Tibial artery (tissue), 4 donors: Measurements from ENCODE around the gene CBX4.

ENCODE experiments used
- DNase-seq, 2 donors: peaks; one replicate each; pipeline ENCODE4 v3.0.0-alpha.2; 2019
- H3K27ac ChIP-seq, 2 donors: fragments of 200-600 bp; sonication (generic) in 1 of 2; 1 replicate in 1 of 2; 2 replicates in 1 of 2; pipeline ENCODE4 v1.5.1; 2018 to 2019; ENCODE audit warnings: mild to moderate bottlenecking in 1 of 2
- H3K27me3 ChIP-seq, 2 donors: fragments of 200-600 bp; sonication (generic) in 1 of 2; one replicate each; pipeline versions ENCODE4 v1.5.1 to v1.6.0; 2016 to 2019
- H3K36me3 ChIP-seq, 3 donors: fragments of 200-600 bp; sonication (generic) in 2 of 3; one replicate each; pipeline ENCODE4 v1.5.1; 2016 to 2019; ENCODE audit warnings: mild to moderate bottlenecking in 2 of 3
- H3K4me1 ChIP-seq, 4 donors: fragments of 200-600 bp; sonication (generic) in 2 of 4; 1 replicate in 3 of 4; 2 replicates in 1 of 4; pipeline ENCODE4 v1.5.1; 2016 to 2019
- H3K4me3 ChIP-seq, 2 donors: fragments of 200-600 bp; sonication (generic) in 1 of 2; 1 replicate in 1 of 2; 2 replicates in 1 of 2; pipeline ENCODE4 v1.5.1; 2018 to 2019; ENCODE audit warnings: mild to moderate bottlenecking in 2 of 2
- H3K9me3 ChIP-seq, 3 donors: fragments of 200-600 bp; sonication (generic) in 1 of 3; one replicate each; pipeline ENCODE4 v1.5.1; 2016 to 2019
- intact Hi-C: fragments of 100-400 bp; cut with DNase I; formaldehyde crosslinking; loops from one replicate; pipeline ENCODE4 v1.15.0; 2023; ENCODE audit warnings: low total_unique reads
- TF ChIP-seq, protein P1 (sequence below), 2 experiments: fragments of 200-600 bp in 1 of 2; fragments of 450-650 bp in 1 of 2; IDR thresholded peaks; one replicate each; pipeline ENCODE4 v1.5.1; 2017 to 2019; ENCODE audit warnings: antibody characterized with exemption in 2 of 2, mild to moderate bottlenecking in 1 of 2, moderate library complexity in 1 of 2

Gene CBX4

GRCh38 chr17:79788455-79788854 is 50.8 kb downstream of the CBX4 start:
- intact Hi-C loops = loop anchor here (2.0 kb wide), 1 partner anchor 202 kb away; no protein-coding TSS in a partner anchor
- Histone ChIP-seq H3K9me3 (no peaks in the 10 kb centered on the region), H3K4me1 (peaks cover 0 to 39% (median 27%) of the 10 kb centered on the region in 4 donors), H3K4me3 (no peak overlapping the region), H3K27me3 (peaks cover 20 to 99% of the 10 kb centered on the region in 2 donors), H3K27ac (no peak overlapping the region), H3K36me3 (no peaks in the 10 kb centered on the region)
- TF ChIP-seq, protein P1, sequence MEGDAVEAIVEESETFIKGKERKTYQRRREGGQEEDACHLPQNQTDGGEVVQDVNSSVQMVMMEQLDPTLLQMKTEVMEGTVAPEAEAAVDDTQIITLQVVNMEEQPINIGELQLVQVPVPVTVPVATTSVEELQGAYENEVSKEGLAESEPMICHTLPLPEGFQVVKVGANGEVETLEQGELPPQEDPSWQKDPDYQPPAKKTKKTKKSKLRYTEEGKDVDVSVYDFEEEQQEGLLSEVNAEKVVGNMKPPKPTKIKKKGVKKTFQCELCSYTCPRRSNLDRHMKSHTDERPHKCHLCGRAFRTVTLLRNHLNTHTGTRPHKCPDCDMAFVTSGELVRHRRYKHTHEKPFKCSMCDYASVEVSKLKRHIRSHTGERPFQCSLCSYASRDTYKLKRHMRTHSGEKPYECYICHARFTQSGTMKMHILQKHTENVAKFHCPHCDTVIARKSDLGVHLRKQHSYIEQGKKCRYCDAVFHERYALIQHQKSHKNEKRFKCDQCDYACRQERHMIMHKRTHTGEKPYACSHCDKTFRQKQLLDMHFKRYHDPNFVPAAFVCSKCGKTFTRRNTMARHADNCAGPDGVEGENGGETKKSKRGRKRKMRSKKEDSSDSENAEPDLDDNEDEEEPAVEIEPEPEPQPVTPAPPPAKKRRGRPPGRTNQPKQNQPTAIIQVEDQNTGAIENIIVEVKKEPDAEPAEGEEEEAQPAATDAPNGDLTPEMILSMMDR (IDR thresholded peaks at IDR 0.05) = no peak
- no peak for DNase-seq

- intact Hi-C loops = no loop called here
Observed at GRCh38 chr17:79786930-79787643, 52.2 kb downstream of the CBX4 start.

DNA sequence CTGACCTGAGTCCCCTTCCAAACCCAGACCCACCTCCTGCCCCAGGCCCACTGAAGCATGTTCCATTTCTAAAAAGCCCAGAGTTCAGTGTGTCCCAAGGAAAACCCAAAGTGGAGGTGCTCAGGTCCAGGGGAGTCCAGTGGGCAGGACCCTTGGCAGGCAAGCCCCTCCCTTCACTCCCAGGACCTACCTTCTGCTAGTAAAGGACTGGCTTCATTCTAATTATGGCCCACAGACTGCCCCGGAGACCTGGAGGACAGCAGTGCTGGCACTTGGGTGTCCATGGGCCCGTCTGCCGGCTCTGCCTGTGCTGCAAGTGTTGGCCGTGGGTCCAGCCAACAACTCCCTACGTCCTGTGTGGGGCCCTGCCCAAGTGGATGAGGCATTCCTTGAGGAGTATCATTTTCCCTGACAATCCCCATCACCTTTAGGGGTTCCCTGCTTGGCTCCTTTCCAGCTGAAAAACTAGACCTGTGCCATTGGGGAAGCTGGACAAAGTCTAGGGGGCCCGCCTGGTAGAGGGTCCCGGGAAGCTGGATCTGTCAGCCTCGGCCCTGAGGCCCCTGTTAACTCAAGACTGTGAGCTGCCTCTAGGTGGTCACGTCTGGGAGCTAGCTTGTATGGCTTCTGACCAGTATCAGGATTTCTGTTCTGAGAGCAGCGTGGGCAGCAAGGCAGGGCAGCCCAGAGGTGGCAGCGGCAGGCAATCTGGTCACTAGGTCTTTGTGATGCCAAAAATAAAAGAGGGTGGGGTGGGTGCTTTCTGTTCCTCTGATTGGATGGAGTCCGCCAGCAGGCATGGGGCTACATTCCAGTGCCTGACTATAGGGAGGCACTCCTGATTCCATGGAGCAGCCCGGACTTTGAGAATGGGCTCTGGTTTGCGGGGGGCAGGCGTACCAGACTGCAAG is 53.1 kb downstream of the CBX4 start:
- Histone ChIP-seq H3K4me1 (peaks cover 0 to 16% (median 10%) of the 10 kb centered on the region in 4 donors), H3K36me3 (no peaks in the 10 kb centered on the region), H3K27me3 (peaks cover 10 to 99% of the 10 kb centered on the region in 2 donors), H3K9me3 (no peaks in the 10 kb centered on the region), H3K27ac (no peak overlapping the region), H3K4me3 (no peak overlapping the region)
- TF ChIP-seq, protein P1 (IDR thresholded peaks at IDR 0.05) = no peak
- intact Hi-C loops = no loop called here
- DNase-seq = no peak

More at GRCh38 chr17:79786930-79787643, 52.2 kb downstream of the CBX4 start:
- H3K4me3 ChIP-seq = no peak overlapping the region
- no peaks in the 10 kb centered on the region for H3K9me3 ChIP-seq
- no peak overlapping the region for H3K27ac ChIP-seq
- peaks cover 0 to 26% (median 14%) of the 10 kb centered on the region in 4 donors for H3K4me1 ChIP-seq
- no peaks in the 10 kb centered on the region for H3K36me3 ChIP-seq
- H3K27me3 ChIP-seq = peaks cover 17 to 99% of the 10 kb centered on the region in 2 donors
- TF ChIP-seq, protein P1 (IDR thresholded peaks at IDR 0.05) = no peak
- DNase-seq = no peak

GRCh38 chr17:79785017-79785899 is 54.0 kb downstream of the CBX4 start:
- no peak for DNase-seq
- intact Hi-C loops = no loop called here
- no peaks in the 10 kb centered on the region for H3K9me3 ChIP-seq
- TF ChIP-seq, protein P1 (IDR thresholded peaks at IDR 0.05) = no peak
- no peaks in the 10 kb centered on the region for H3K36me3 ChIP-seq
- H3K4me3 ChIP-seq = no peak overlapping the region
- H3K27ac ChIP-seq = no peak overlapping the region
- peaks cover 0 to 9% (median 8%) of the 10 kb centered on the region in 4 donors for H3K4me1 ChIP-seq
- H3K27me3 ChIP-seq = peaks cover 4 to 99% of the 10 kb centered on the region in 2 donors
